Erythroblast (primary cell): ENCODE data around the gene SHFL.

ENCODE experiments used
- GATA1 ChIP-seq: IDR thresholded peaks from 2 replicates; pipeline ENCODE4 v1.6.1; 2011; ENCODE audit warnings: low read depth, mild to moderate bottlenecking, control low read depth, low read length, moderate library complexity
- POLR2A ChIP-seq: IDR thresholded peaks from 2 replicates; pipeline ENCODE4 v1.6.1; 2011; ENCODE audit warnings: mild to moderate bottlenecking, low read length

GRCh38 chr19:10120538-10121189 lies 34.5 kb downstream of the SHFL start:
- TF ChIP-seq POLR2A (no peak), GATA1 (no peak)
